Testis (tissue), 2 donors: ENCODE data around the gene BCL2L15.

ENCODE experiments used
- POLR2A ChIP-seq: fragments of 450-650 bp; IDR thresholded peaks from one replicate; pipeline ENCODE4 v1.6.1; 2017; ENCODE audit warnings: antibody characterized with exemption, mild to moderate bottlenecking, moderate library complexity
- TF ChIP-seq, protein P1 (sequence below), 3 experiments: fragments of 450-650 bp in 2 of 3; fragments of 200-600 bp in 1 of 3; sonication (generic) in 1 of 3; IDR thresholded peaks; one replicate each; pipeline ENCODE4 v1.5.1; 2016 to 2019; ENCODE audit warnings: antibody characterized with exemption in 3 of 3, mild to moderate bottlenecking in 2 of 3, moderate library complexity in 1 of 3

DNA sequence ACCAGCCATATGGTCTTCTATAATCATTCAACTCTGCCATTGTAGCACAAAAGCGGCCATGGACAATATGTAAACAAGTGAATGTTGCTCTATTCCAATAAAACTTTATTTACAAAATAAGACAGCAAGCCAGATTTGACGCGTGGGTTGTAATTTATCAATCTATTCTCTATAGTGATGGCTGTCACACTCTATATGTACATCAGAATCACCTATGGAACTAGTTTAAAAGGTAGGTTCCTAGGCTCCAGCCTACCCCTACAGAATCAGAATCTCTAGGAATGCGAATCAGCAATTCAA, 7.7 kb downstream of the BCL2L15 start:
- TF ChIP-seq, protein P1, sequence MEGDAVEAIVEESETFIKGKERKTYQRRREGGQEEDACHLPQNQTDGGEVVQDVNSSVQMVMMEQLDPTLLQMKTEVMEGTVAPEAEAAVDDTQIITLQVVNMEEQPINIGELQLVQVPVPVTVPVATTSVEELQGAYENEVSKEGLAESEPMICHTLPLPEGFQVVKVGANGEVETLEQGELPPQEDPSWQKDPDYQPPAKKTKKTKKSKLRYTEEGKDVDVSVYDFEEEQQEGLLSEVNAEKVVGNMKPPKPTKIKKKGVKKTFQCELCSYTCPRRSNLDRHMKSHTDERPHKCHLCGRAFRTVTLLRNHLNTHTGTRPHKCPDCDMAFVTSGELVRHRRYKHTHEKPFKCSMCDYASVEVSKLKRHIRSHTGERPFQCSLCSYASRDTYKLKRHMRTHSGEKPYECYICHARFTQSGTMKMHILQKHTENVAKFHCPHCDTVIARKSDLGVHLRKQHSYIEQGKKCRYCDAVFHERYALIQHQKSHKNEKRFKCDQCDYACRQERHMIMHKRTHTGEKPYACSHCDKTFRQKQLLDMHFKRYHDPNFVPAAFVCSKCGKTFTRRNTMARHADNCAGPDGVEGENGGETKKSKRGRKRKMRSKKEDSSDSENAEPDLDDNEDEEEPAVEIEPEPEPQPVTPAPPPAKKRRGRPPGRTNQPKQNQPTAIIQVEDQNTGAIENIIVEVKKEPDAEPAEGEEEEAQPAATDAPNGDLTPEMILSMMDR (IDR thresholded peaks at IDR 0.05), result no peak
- TF ChIP-seq POLR2A, result no peak
